ENCODE results near the gene ZBTB7C.

DNA sequence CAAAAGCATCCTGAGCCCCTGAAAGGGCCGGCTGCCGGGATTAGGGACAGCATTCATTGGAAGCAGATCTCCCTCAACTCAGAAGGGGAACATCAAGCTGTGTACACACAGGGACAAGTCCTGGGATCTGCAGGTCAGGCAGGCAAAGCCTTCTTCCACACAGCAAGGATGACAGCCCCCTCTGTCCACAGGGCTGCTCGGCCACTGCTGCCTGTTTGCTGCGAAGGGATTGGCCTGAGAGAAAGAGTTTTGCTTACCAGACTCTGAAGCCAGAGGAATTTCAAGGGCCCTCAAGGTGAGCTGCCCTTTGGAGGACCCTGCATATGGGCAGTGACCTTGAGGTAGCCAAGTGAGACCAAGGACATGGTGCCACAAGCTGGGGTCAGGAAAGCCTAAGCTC is 11.1 kb downstream of the ZBTB7C start:
- TF ChIP-seq RFX5 (IDR thresholded peaks at IDR 0.05; ENCODE audit: low read depth, low read length) (no peak), CTCF (conservative IDR thresholded peaks at IDR 0.05; ENCODE audit: low read depth, low read length) (no peak), MXI1 (IDR thresholded peaks at IDR 0.05; ENCODE audit: borderline replicate concordance, low read depth, low read length) (no peak), POLR2A (IDR thresholded peaks at IDR 0.05; ENCODE audit: low read depth, low read length) (no peak), USF2 (IDR thresholded peaks at IDR 0.05; ENCODE audit: low read depth, low read length) (no peak), MAZ (IDR thresholded peaks at IDR 0.05; ENCODE audit: borderline replicate concordance, low read depth, low read length) (no peak), RAD21 (IDR thresholded peaks at IDR 0.05; ENCODE audit: low read length) (no peak), CEBPB (IDR thresholded peaks at IDR 0.05; ENCODE audit: low read depth, low read length) (no peak), SMC3 (IDR thresholded peaks at IDR 0.05; ENCODE audit: low read depth, low read length) (no peak), RCOR1 (IDR thresholded peaks at IDR 0.05; ENCODE audit: insufficient replicate concordance, low read length) (no peak)
- TF ChIP-seq, protein P1, sequence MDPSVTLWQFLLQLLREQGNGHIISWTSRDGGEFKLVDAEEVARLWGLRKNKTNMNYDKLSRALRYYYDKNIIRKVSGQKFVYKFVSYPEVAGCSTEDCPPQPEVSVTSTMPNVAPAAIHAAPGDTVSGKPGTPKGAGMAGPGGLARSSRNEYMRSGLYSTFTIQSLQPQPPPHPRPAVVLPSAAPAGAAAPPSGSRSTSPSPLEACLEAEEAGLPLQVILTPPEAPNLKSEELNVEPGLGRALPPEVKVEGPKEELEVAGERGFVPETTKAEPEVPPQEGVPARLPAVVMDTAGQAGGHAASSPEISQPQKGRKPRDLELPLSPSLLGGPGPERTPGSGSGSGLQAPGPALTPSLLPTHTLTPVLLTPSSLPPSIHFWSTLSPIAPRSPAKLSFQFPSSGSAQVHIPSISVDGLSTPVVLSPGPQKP (IDR thresholded peaks at IDR 0.05; ENCODE audit: borderline replicate concordance, low read depth, low read length) = no peak
